HG03280 (cell line): ENCODE results near the gene CCDC148.

Experiments
- ATAC-seq: cut with Tn5 transposase; IDR thresholded peaks from one replicate; pipeline ENCODE4 v1.9.1; 2021; ENCODE audit warnings: mild to moderate bottlenecking, moderate library complexity; ENCODE audit not compliant: unreplicated experiment

CCDC148 gene

DNA sequence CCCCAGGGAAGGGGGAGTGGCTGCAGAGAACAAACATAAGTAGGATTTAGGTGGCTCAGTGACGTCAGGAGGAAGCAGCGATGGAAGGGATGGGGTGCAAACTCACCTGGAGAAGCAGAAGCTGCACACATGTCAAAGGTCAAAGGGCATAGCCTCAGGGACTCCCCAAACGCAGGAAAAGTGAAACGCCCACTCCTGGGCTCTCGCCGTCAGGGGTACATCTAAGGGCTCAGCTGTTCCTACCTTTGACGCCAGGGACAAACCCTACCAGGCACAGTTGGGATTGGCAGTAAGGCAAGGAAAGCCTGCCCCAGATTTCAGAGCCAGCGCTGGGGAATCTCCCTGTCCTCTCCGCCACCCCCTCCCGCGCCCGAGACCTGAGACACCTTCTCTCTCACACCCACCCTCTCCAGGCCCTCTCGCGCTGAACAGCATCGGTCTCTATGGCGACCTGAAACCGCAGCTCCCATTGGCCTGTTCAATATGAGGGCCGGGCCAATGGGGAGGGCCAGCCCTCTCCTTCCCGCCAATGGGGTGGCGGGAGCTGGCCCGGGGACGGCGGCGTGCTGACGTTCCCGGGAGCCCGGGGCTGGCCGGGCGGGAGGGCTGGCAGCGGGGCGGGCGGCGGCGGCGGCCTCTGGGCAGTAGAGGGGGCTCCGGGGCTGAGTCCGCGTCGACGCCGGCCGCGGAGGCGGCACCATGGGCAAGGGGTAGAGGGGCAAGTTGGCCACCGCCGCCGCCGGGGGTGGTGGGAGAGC lies at the start of gene CCDC148, which contains the start of gene PKP4:
Gene CCDC148 (minus strand): TSS at position 445 of the 758 bp plus-strand sequence. CDS start 314 bp downstream, at position 131.
Gene PKP4 (plus strand): TSS at position 644 of the 758 bp plus-strand sequence. CDS start 76,233 bp downstream, outside the sequence.
- ATAC-seq, result peak; percentile 92

DNA sequence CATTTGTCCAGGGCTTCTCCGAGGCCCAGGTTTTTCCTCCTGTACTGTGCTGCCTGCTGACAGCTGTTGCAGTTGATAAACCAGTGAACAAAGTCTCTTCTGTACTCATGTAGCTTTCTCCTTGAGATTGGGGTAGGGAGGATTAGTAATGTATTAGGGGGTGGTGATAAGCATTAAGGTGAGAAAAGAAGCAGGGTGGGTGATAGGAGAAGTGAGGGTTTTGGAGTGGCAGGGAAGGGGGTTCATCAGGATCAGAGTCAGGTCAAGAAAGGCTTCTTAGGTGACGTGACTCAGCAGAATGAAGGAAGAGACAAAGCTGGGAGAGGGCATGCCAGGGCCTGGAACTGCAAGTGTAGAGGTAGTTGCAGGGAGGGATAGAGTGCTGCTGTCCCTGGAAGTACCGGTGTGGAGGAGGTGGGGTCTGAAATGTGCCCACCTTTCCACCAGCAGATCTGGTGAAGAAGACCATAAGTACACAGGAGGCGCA lies 48.9 kb upstream of the CCDC148 start:
- ATAC-seq, result no peak

DNA sequence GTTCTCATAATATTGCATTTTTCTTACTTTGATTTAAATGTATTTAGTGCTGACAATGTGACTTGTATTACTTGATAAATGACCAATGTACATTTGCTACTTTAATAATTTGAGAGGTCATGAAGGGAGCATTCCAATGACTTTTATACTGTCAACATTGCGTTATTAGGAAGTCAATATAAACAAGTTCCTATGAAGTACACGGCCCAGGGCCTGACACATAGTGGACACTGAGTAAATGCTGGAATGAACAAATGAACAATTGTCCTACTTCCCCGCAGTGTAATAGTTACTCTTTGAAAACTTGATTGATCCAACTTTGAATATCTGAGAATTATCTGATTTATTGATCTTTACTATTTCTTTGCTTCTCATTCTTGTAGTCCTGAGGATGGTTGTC lies 47.5 kb upstream of the CCDC148 start:
- no peak for ATAC-seq

DNA sequence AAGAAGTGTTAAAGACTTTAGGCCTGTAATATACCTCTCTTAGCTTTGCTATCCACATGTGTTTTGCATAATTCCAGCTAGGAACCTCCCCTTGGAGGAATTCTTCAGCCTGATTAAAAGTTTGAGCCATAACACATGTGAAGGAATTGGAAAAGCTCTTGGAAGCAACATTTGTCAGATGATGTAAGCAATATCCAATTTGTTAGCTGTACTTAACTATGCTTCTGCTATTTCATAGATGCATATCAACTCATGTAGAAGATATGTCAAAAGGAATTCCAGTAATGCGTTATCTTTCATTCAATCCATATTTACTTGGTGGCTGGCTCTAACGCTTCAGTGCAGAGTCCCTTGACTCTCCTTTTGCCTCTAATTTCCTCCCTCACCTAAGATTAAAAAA lies 46.4 kb upstream of the CCDC148 start:
- ATAC-seq, result no peak

DNA sequence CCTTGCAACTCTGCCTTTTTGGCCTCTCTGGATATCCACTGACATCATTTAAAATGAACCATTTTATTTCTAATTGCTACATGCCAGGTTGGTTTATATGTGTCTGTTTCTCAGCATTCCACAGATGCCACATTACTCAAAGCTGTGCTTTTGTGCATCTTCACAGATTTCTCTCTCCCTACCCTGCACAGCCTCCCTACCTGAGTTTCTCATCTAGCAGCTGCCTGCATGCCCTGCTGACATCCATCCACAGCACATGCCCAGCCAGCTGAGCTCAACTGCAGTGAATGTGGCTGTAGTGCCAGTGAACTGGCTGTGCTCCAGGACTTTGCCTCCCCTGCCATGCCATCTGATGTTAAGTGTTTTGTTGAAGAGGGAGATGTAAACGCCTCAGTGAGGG lies 44.7 kb upstream of the CCDC148 start:
- no peak for ATAC-seq

DNA sequence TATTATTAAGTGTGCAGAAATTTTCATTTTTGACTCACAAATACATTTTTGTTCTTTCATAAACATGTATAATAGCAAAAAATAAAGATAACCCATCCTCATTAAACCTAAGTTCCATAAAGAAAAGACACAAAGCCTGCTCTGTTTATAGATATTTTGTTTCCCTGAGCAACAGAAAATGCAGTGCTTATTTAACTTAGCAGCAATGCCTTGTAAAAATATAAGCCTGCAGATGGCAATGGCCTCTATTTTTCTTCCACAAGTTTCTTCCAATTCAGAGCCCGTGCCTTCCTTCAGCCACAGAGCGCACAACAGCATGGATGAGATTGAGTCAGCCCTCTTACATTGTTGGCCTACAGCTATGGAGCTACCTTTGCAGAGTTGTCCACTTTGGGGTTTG lies 43.8 kb upstream of the CCDC148 start:
- ATAC-seq, result no peak

DNA sequence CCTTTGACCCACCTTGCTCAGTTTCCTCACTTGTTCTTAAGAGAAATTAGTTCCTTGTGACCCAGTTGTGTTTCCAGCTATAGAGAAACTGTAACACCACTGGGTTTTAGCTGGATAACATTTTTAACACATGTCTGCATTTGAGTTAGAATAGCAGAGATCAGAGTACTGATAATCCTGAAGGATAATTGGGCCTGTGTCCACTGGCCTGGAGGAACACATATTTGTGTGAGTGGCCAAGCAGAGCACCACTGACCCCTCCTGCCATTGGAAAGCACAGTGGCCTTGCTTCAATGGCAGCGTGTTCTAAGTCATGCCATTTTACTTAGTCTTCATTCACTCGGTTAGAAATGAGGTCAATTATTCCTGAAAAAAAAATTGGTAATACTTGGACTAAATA lies 42.8 kb upstream of the CCDC148 start:
- ATAC-seq, result no peak

DNA sequence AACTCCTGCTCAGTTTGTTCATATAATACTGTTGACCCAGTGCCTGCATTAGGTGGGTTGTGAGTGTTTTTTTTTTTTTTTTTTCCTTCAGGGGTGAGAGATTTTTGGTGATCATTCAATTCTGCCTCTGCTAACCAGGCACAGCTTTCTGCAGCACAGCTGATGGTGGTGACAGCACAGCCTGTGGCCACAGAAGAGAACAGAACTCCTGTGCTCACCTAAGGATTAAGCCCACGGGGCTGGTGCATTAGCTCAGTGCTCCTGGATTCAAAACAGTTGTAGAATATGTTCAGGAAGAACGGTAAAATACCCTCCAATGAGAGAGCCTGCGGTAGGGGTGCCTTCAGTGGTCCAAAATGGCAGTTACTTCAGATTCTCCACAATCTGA lies 42.2 kb upstream of the CCDC148 start:
- no peak for ATAC-seq

DNA sequence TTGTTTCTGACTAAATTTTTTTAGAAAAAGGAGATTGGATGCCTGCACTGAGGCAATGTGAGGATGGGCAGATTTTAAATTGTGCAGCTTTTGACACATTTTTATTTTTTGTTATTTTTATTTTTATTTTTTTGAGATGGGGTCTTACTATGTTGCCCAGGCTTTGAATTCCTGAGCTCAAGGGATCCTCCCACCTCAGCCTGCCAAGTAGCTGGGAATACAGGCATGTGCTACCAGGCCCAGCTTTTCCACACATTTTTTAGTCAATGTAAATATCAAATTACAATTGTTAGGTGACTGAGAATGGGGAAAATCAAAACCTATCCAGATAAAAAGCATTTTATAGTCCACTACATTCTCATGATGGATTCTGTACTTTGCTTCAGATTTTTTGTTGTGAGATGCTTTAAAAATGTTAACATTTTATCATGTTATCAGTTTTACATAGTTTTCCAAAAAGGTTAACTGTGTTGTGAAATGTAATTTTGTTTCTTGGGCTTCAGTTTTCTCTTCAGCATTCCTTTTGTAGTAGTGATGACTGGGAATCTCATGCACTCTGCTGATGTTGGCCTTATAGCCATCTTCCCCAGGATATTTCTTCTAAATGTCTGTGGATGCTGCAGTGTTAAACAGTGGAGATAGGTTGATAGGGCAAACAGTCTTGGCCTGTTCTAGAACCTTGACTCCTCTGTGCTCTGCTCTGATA lies 41.6 kb upstream of the CCDC148 start:
- no peak for ATAC-seq

DNA sequence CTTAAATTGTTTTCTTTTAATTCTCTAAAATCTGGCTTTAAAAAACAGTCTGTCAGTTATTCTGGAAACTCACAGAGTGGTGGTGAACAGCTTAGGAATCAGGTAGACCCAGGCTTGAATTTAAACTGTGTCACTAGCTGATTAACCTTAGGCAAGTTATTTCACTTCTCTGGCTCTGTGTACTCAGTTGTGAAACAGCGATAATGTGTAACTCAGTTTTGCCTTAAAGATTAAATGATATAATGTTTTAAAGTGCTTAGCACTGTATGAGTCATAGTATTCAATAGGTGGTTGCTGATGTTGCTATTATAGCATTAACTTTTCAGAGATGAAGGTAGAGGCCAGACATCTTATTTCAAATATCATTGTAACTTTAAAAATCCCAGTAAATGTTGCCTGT lies 40.9 kb upstream of the CCDC148 start:
- no peak for ATAC-seq

DNA sequence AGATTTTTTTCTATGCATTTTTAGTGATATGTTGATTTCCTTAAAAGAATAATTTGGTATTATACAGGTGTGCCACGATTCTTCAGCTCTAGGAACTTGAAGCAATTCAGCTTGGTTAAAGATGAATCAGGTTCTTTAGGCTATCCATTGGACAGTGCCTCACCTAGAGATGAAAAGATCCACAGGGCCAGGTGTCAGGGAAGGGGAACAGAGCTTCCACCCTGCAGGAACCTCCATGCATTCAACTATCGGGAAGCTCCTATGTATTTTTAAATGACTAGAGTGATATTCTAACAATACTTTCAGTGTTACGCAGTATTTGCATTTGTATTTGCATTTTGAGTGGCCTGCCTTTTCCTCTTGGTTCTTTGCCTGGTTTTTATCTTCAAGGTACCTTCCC lies 40.4 kb upstream of the CCDC148 start:
- ATAC-seq, result no peak

DNA sequence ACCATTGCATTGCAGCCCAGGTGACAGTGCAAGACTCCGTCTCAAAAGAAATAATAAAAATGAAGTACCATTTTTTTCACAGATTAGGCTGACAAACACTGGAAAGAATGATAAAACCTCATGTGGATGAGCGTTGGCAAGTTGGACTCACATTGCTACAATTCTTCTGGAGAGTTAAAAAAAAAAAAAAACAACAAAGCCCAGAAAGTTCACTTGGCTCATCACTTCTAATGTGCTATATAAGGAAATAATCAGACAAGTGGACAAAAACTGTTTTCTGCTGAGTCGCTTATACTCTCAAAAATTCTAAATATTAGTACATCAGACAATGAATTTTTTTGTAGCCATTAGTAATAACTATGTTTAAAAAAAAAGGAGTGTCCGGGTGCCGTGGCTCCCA lies 38.6 kb upstream of the CCDC148 start:
- no peak for ATAC-seq

DNA sequence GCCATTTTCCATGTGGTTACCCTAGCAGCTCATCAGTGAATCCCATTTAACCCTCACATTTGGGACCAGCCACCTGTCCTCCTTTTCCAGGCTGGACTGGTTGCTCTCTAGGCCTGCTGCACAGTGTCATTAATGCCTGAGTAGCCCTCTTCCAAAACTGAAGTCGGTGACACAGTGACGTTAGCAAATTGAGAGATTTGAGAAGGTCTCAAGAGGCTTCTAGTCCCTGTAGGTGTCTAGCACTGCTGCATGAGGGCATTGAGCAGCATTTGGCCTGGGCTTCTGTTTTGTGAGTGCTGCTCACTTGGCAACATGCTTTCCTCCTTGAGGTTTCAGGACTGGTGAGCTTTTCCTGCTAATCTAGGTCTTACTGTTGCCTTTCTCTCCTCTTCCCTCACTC lies 36.9 kb upstream of the CCDC148 start:
- no peak for ATAC-seq

DNA sequence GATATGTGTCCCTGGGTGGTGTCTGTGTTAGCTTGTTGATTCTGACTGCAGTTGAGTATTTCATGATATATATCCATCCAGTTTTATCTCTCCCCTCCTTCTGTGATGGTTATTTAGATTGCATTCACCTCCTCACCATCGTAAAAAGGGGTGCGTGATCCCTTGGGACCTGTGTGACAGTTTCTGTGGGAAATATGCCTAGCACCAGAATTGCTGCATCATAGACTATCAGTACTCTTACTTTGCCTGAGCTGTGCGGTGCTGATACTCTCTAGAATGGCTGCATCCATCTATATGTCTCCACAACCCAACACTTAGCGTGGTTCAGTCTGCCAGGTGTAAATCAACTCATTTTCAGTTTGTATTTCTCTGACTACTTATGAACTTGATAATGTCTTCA lies 34.5 kb upstream of the CCDC148 start:
- no peak for ATAC-seq

DNA sequence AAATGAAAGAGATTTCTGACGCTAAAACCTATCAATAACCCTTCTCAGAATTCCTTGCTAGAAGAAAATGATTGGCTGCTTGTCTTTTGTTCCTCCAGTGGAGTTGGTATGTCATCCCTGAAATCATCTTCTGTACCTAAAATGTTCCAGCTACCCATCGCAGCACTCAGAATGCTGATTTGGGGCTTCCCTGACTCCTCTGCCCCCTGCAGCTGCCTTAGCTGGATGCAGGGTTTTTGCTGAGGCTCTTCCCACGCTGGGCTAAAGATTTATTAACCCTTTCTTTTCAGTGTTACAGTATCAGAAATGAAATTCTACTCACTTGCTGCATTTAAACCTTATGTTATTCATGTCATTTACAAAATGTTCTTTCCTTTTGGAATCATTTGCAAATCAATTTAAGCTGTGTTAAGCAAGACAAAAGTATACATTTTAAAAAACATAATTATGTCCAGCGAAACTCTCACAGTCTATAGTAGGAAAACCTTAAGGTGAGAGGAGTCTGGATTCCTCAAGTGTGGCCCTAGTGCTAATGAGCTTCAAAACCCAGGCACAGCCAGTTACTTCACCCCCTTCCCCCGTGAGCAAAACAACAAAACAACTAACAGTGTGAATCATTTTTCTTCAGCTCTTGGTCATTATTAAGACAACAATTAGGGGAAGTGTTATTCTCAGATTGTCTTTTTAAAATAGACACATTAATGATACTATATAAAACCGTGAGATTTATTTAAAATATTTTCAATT lies 33.0 kb upstream of the CCDC148 start:
- no peak for ATAC-seq

DNA sequence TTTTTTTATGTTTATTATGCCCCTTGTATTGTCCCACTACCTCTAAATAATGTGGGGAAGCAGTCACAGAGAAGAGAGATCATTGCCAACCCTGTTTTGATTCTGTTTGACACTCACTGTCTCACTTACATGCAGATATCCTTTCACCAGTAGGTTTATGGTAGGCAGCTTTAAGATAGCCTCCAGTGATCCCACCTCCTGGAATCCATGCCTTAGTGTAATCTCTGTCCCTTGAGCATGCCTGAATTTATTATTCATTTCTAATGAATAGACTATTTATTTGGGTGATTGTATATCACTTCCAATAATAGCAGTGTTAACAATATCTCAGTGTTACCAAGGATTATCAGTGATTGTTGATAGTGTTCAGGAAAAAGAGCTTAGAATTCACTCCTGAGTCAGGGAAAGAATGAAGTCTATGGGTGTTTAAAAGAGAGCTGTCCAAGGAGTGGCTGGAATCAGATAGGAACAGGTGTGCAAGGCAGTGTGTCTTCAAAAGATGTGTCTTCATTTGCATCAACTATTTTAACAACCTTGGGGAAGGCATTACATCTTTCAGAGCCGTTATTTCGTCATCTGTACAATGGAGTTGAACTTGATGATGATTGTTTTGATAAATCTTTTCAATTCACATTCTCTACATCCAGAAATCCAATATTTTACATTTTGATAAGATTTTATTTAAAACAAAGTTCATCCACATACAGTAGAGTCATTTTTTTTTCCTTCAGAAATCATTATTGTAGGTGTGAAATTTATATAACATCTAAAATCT lies 32.1 kb upstream of the CCDC148 start:
- no peak for ATAC-seq

DNA sequence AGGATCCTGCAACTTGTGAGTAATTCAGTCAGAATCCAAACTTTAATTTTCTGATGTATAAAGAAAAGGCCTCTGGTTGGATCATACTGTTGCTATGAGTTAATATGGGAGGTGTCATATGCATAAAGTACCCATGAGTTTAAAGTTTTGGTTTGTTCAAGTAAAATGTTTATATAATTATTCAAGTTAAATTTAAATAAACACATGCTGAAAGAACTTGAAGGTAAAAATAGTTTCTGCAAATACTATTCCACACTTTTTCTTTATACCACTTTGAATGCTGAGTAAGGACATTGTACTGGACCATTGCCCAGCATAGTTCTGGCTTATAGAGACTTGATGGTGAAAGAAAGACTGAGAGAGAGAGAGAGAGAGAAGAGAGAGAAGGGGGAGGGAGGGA lies 30.9 kb upstream of the CCDC148 start:
- no peak for ATAC-seq

DNA sequence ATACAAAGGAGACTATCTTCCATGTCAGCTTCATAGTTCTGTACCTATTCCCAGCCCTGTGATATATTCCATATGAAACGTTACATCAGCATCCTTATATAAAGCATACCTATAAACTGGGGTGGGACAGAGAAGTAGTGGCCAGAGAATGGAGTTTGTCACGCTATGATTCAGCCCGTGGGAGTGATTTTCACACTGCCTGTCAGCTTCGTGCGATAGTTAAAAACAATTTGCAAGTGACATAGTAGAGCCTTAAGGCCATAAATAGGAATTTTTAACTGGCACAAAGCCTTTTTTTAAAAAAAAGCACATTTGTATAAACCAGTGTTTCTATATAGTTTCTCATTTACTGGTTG lies 30.4 kb upstream of the CCDC148 start:
- ATAC-seq, result no peak

DNA sequence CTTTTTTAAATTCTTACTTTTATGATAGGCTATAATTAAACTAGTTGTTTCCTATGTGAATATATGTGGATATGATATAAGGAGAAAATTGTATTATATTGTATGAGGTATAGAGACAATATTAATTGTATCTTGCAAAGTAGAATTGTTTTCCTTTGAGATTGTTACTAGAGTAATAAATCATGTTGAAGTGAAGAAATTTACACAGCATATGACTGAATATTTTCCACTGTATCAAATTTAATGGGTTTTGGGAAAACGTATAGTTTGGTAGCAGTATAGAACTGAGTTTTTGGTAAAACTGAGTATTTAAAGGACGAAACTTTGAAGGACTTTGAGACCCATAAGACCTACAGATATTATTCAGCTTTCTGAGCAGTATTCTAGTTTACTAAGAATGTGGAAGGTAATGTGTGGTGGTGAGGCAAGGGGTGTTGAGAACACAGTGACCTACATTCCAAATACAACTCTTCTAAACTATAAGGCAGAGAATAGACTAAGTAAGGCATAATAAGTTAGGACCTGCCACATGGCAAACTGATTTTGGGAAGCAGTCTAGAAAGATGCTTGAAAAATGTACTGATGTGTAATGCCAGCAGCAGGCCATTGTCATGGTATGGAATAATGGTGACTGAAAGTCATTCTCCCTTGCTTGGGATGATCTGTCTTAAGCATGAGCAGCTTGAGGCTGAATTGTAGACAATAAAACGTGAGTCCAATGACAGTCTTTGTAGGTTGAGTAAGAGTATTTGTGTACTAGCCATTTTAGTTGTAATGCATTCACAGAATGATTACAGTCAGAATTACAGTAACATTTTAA lies 29.8 kb upstream of the CCDC148 start:
- ATAC-seq, result no peak
